Astrocyte (in vitro differentiated cells and primary cell): ENCODE data around the gene ADAD1. TPM values are rescaled to one million over a fixed set of nuclear protein-coding genes. Genes with fewer than 3 reads are reported as not detected.

Experiments
- DNase-seq: peaks from one replicate; pipeline ENCODE4 v3.0.0-alpha.2; 2010; ENCODE audit warnings: low read depth
- FAIRE-seq: peaks from 2 replicates; lab custom pipeline; 2011; peaks lifted over from hg19 to GRCh38; lab: Jason Lieb, UNC
- H2AFZ ChIP-seq: 2 replicates; pipeline ENCODE4 v1.6.0; 2012; ENCODE audit warnings: low read depth, low read length, inconsistent platforms
- H3K27ac ChIP-seq: 2 replicates; pipeline ENCODE4 v1.5.1; 2011; ENCODE audit warnings: low read depth, low read length, inconsistent platforms
- H3K27me3 ChIP-seq: 2 replicates; pipeline ENCODE4 v1.6.0; 2011; ENCODE audit warnings: low read length, inconsistent platforms; ENCODE audit not compliant: insufficient read depth
- H3K36me3 ChIP-seq: 2 replicates; pipeline ENCODE4 v1.5.1; 2011; ENCODE audit warnings: low read length, inconsistent platforms; ENCODE audit not compliant: insufficient read depth
- H3K4me1 ChIP-seq: 2 replicates; pipeline ENCODE4 v1.5.1; 2011; ENCODE audit warnings: low read length, inconsistent platforms; ENCODE audit not compliant: insufficient read depth
- H3K4me2 ChIP-seq: 2 replicates; pipeline ENCODE4 v1.6.0; 2012; ENCODE audit warnings: low read length, inconsistent platforms
- H3K4me3 ChIP-seq: 2 replicates; pipeline ENCODE4 v1.5.1; 2011; ENCODE audit warnings: low read depth, mild to moderate bottlenecking, low read length, inconsistent platforms; ENCODE audit not compliant: insufficient read depth
- H3K79me2 ChIP-seq: 2 replicates; pipeline ENCODE4 v1.6.0; 2012; ENCODE audit warnings: mild to moderate bottlenecking, low read length, inconsistent platforms; ENCODE audit not compliant: insufficient read depth
- H3K9ac ChIP-seq: 2 replicates; pipeline ENCODE4 v1.6.0; 2012; ENCODE audit warnings: mild to moderate bottlenecking, low read length, inconsistent platforms
- H3K9me3 ChIP-seq: 2 replicates; pipeline ENCODE4 v1.5.1; 2012; ENCODE audit warnings: low read depth, mild to moderate bottlenecking, low read length, inconsistent platforms; ENCODE audit not compliant: insufficient read depth
- H4K20me1 ChIP-seq: 2 replicates; pipeline ENCODE4 v1.6.0; 2012; ENCODE audit warnings: low read length, inconsistent platforms; ENCODE audit not compliant: insufficient read depth
- H3K27ac Mint-ChIP-seq: one replicate; pipeline ENCODE4 v1.8.0; 2021; ENCODE audit warnings: mild to moderate bottlenecking, mixed read lengths; ENCODE audit not compliant: unreplicated experiment
- H3K27me3 Mint-ChIP-seq: one replicate; pipeline ENCODE4 v1.8.0; 2021; ENCODE audit warnings: low read depth, mixed read lengths; ENCODE audit not compliant: unreplicated experiment
- H3K36me3 Mint-ChIP-seq: one replicate; pipeline ENCODE4 v1.8.0; 2021; ENCODE audit warnings: low read depth, mixed read lengths; ENCODE audit not compliant: unreplicated experiment
- H3K4me1 Mint-ChIP-seq: one replicate; pipeline ENCODE4 v1.8.0; 2021; ENCODE audit warnings: low read depth, mixed read lengths; ENCODE audit not compliant: unreplicated experiment
- H3K4me3 Mint-ChIP-seq: one replicate; pipeline ENCODE4 v1.8.0; 2021; ENCODE audit warnings: mild to moderate bottlenecking, moderate library complexity, mixed read lengths; ENCODE audit not compliant: unreplicated experiment
- H3K9me3 Mint-ChIP-seq: one replicate; pipeline ENCODE4 v1.8.0; 2021; ENCODE audit warnings: mild to moderate bottlenecking, mixed read lengths; ENCODE audit not compliant: unreplicated experiment
- EZH2 ChIP-seq: IDR thresholded peaks from 2 replicates; pipeline ENCODE4 v1.6.1; 2012; ENCODE audit warnings: mild to moderate bottlenecking, low read length, inconsistent platforms; ENCODE audit not compliant: insufficient read depth
- total RNA-seq: library from RNA; stranded (reverse); gene quantifications from 2 replicates; pipeline ENCODE4 v1.2.1, GENCODE V29; 2021
- TF ChIP-seq, protein P1 (sequence below): IDR thresholded peaks from 2 replicates; pipeline ENCODE4 v1.5.1; 2011; ENCODE audit warnings: low read depth, mild to moderate bottlenecking, inconsistent platforms, low read length, moderate library complexity; ENCODE audit not compliant: insufficient read depth

Gene ADAD1
- total RNA-seq, 1 donor from 2014 or later = not detected

- no peak for FAIRE-seq
- TF ChIP-seq, protein P1, sequence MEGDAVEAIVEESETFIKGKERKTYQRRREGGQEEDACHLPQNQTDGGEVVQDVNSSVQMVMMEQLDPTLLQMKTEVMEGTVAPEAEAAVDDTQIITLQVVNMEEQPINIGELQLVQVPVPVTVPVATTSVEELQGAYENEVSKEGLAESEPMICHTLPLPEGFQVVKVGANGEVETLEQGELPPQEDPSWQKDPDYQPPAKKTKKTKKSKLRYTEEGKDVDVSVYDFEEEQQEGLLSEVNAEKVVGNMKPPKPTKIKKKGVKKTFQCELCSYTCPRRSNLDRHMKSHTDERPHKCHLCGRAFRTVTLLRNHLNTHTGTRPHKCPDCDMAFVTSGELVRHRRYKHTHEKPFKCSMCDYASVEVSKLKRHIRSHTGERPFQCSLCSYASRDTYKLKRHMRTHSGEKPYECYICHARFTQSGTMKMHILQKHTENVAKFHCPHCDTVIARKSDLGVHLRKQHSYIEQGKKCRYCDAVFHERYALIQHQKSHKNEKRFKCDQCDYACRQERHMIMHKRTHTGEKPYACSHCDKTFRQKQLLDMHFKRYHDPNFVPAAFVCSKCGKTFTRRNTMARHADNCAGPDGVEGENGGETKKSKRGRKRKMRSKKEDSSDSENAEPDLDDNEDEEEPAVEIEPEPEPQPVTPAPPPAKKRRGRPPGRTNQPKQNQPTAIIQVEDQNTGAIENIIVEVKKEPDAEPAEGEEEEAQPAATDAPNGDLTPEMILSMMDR = no peak
- TF ChIP-seq EZH2 = no peak
Observed at GRCh38 chr4:122434285-122434684, 55.5 kb downstream of the ADAD1 start.

DNA sequence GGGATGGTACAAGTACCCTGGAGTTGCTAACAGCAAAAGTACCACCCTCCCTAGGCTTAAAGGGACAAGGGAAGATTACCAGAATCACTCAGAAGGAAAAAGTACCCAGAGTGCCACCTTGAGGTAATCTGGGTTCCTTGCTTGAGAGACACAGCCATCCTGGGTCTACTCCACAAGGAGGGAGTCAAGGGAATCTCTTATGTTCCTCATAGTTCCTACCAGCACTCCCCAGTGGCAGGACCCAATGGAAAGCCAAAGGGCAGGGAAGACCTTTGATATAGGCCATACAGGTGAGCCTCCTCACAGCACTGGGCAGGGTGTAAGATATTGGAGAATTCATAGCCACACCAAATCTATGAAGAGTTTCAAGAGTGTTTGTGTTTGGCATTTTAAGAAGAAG, 72.0 kb downstream of the ADAD1 start:
- no peaks in the 10 kb centered on the region for H3K27me3 ChIP-seq
- no peak overlapping the region for H3K9ac ChIP-seq
- peaks cover 2% of the 10 kb centered on the region for H3K9me3 Mint-ChIP-seq
- no peaks in the 10 kb centered on the region for H3K27me3 Mint-ChIP-seq
- H3K9me3 ChIP-seq = no peaks in the 10 kb centered on the region
- no peaks in the 10 kb centered on the region for H3K79me2 ChIP-seq
- no peak overlapping the region for H2AFZ ChIP-seq
- no peaks in the 10 kb centered on the region for H3K36me3 Mint-ChIP-seq
- H4K20me1 ChIP-seq = no peaks in the 10 kb centered on the region
- no peak overlapping the region for H3K4me2 ChIP-seq
- no peak overlapping the region for H3K27ac Mint-ChIP-seq
- H3K4me1 ChIP-seq = no peaks in the 10 kb centered on the region
- no peak overlapping the region for H3K4me3 ChIP-seq
- H3K4me1 Mint-ChIP-seq = no peaks in the 10 kb centered on the region
- FAIRE-seq = no peak
- no peak overlapping the region for H3K27ac ChIP-seq
- H3K4me3 Mint-ChIP-seq = no peak overlapping the region
- TF ChIP-seq EZH2 = no peak
- TF ChIP-seq, protein P1 = no peak
- DNase-seq = no peak
- H3K36me3 ChIP-seq = no peaks in the 10 kb centered on the region

More at GRCh38 chr4:122434285-122434684, 55.5 kb downstream of the ADAD1 start:
- Histone ChIP-seq H3K27ac (no peak overlapping the region), H3K79me2 (no peaks in the 10 kb centered on the region), H3K27me3 (no peaks in the 10 kb centered on the region), H3K4me3 (no peak overlapping the region), H2AFZ (no peak overlapping the region), H3K4me2 (no peak overlapping the region), H3K9me3 (no peaks in the 10 kb centered on the region), H3K4me1 (no peaks in the 10 kb centered on the region), H4K20me1 (no peaks in the 10 kb centered on the region), H3K9ac (no peak overlapping the region), H3K36me3 (no peaks in the 10 kb centered on the region)
- Mint-ChIP-seq H3K36me3 (no peaks in the 10 kb centered on the region), H3K27ac (no peak overlapping the region), H3K4me1 (no peaks in the 10 kb centered on the region), H3K27me3 (no peaks in the 10 kb centered on the region), H3K4me3 (no peak overlapping the region), H3K9me3 (no peaks in the 10 kb centered on the region)
- DNase-seq = no peak

GRCh38 chr4:122453384-122453995, 74.7 kb downstream of the ADAD1 start:
- peaks cover 2% of the 10 kb centered on the region for H3K4me1 Mint-ChIP-seq
- Histone ChIP-seq H3K27me3 (no peaks in the 10 kb centered on the region), H3K4me1 (no peaks in the 10 kb centered on the region), H3K4me2 (no peak overlapping the region), H3K27ac (no peak overlapping the region), H3K79me2 (no peaks in the 10 kb centered on the region), H3K9ac (no peak overlapping the region), H3K36me3 (no peaks in the 10 kb centered on the region), H4K20me1 (no peaks in the 10 kb centered on the region), H3K4me3 (no peak overlapping the region), H3K9me3 (no peaks in the 10 kb centered on the region), H2AFZ (no peak overlapping the region)
- H3K36me3 Mint-ChIP-seq = no peaks in the 10 kb centered on the region
- no peak overlapping the region for H3K27ac Mint-ChIP-seq
- H3K27me3 Mint-ChIP-seq = no peaks in the 10 kb centered on the region
- H3K4me3 Mint-ChIP-seq = no peak overlapping the region
- peaks cover 2% of the 10 kb centered on the region for H3K9me3 Mint-ChIP-seq
- DNase-seq (no peak), FAIRE-seq (no peak)
- TF ChIP-seq, protein P1 = no peak
- no peak for TF ChIP-seq EZH2
